NCI-H1048 (cell line): ENCODE results near the gene TMEFF2.
"Not testable (repeated sequence)": the region's sequence is repeated elsewhere in the genome, so short reads cannot be mapped to it uniquely, and the experiment has no call there.

Source experiments
- DNase-seq: peaks from one replicate; lab custom pipeline; 2025; lab: John Stamatoyannopoulos, UW

Gene TMEFF2

GRCh38 chr2:192128655-192129054 is 66.1 kb downstream of the TMEFF2 start:
- DNase-seq: no peak

GRCh38 chr2:192127434-192127833 is 67.3 kb downstream of the TMEFF2 start:
- DNase-seq: no peak

GRCh38 chr2:192126912-192127311 is 67.8 kb downstream of the TMEFF2 start:
- no peak for DNase-seq

- no peak for DNase-seq
Measured at GRCh38 chr2:192126426-192126825, 68.3 kb downstream of the TMEFF2 start.

- DNase-seq: no peak
Measured at GRCh38 chr2:192124571-192124970, 70.2 kb downstream of the TMEFF2 start.

GRCh38 chr2:192123847-192124246 is 70.9 kb downstream of the TMEFF2 start:
- DNase-seq: no peak

GRCh38 chr2:192122946-192123345 is 71.8 kb downstream of the TMEFF2 start:
- no peak for DNase-seq

- DNase-seq: no peak
Measured at GRCh38 chr2:192122141-192122540, 72.6 kb downstream of the TMEFF2 start.

GRCh38 chr2:192119536-192119935 is 75.2 kb downstream of the TMEFF2 start:
- no peak for DNase-seq

- DNase-seq: no peak
Measured at GRCh38 chr2:192117705-192118104, 77.0 kb downstream of the TMEFF2 start.

GRCh38 chr2:192111536-192111935 is 83.2 kb downstream of the TMEFF2 start:
- DNase-seq: not testable (repeated sequence)

- no peak for DNase-seq
Measured at GRCh38 chr2:192099742-192100141, 95.0 kb downstream of the TMEFF2 start.

- no peak for DNase-seq
Measured at GRCh38 chr2:192098814-192099491, 95.8 kb downstream of the TMEFF2 start.

- DNase-seq: no peak
Measured at GRCh38 chr2:192091476-192091875, 103.3 kb downstream of the TMEFF2 start.

- DNase-seq: no peak
Measured at GRCh38 chr2:192090911-192091310, 103.8 kb downstream of the TMEFF2 start.

- no peak for DNase-seq
Measured at GRCh38 chr2:192087398-192087958, 107.3 kb downstream of the TMEFF2 start.

- DNase-seq: no peak
Measured at GRCh38 chr2:192082121-192082520, 112.6 kb downstream of the TMEFF2 start.

GRCh38 chr2:192080096-192080495 is 114.6 kb downstream of the TMEFF2 start:
- not testable (repeated sequence) for DNase-seq

GRCh38 chr2:192073878-192074277 is 120.9 kb downstream of the TMEFF2 start:
- DNase-seq: no peak

GRCh38 chr2:192072778-192073177 is 122.0 kb downstream of the TMEFF2 start:
- no peak for DNase-seq

- no peak for DNase-seq
Measured at GRCh38 chr2:192072261-192072660, 122.5 kb downstream of the TMEFF2 start.

GRCh38 chr2:192070099-192070498 is 124.6 kb downstream of the TMEFF2 start:
- no peak for DNase-seq

GRCh38 chr2:192069417-192069816 is 125.3 kb downstream of the TMEFF2 start:
- no peak for DNase-seq

GRCh38 chr2:192068966-192069365 is 125.8 kb downstream of the TMEFF2 start:
- DNase-seq: no peak
